WTC11 (cell line): Measurements from ENCODE around the gene BMPR2.

Experiments used
- ETV6 ChIP-seq: sonication (generic); formaldehyde crosslinking; IDR thresholded peaks from 2 replicates; pipeline ENCODE4 v1.8.1; 2022; ENCODE audit warnings: mild to moderate bottlenecking, missing genetic modification reagents
- SP1 ChIP-seq: sonication (generic); formaldehyde crosslinking; conservative IDR thresholded peaks from 2 replicates; pipeline ENCODE4 v1.8.1; 2022; ENCODE audit warnings: missing genetic modification reagents
- ZNF232 ChIP-seq: sonication (generic); formaldehyde crosslinking; IDR thresholded peaks from 2 replicates; pipeline ENCODE4 v1.8.0; 2022; ENCODE audit warnings: mild to moderate bottlenecking, missing genetic modification reagents
- TF ChIP-seq, protein P1 (sequence below): fragments of 200-600 bp; IDR thresholded peaks from 2 replicates; pipeline ENCODE4 v1.8.0; 2022; ENCODE audit warnings: antibody characterized with exemption

GRCh38 chr2:202455114-202455513 lies 79.0 kb downstream of the BMPR2 start:
- TF ChIP-seq ZNF232 (CRISPR knock-in tag) (no peak), ETV6 (CRISPR knock-in tag) (no peak), SP1 (CRISPR knock-in tag) (no peak)
- TF ChIP-seq, protein P1, sequence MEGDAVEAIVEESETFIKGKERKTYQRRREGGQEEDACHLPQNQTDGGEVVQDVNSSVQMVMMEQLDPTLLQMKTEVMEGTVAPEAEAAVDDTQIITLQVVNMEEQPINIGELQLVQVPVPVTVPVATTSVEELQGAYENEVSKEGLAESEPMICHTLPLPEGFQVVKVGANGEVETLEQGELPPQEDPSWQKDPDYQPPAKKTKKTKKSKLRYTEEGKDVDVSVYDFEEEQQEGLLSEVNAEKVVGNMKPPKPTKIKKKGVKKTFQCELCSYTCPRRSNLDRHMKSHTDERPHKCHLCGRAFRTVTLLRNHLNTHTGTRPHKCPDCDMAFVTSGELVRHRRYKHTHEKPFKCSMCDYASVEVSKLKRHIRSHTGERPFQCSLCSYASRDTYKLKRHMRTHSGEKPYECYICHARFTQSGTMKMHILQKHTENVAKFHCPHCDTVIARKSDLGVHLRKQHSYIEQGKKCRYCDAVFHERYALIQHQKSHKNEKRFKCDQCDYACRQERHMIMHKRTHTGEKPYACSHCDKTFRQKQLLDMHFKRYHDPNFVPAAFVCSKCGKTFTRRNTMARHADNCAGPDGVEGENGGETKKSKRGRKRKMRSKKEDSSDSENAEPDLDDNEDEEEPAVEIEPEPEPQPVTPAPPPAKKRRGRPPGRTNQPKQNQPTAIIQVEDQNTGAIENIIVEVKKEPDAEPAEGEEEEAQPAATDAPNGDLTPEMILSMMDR = no peak
